Bronchial epithelial cell (primary cell): ENCODE data around the gene INPPL1. TPM values are rescaled to one million over a fixed set of nuclear protein-coding genes. Genes with fewer than 3 reads are reported as not detected.
"Not testable (repeated sequence)": the region's sequence is repeated elsewhere in the genome, so short reads cannot be mapped to it uniquely, and the experiment has no call there.

Source experiments
- DNase-seq: peaks from one replicate; pipeline ENCODE4 v3.0.0-alpha.2; 2010; ENCODE audit warnings: low read depth
- FAIRE-seq: peaks from 2 replicates; lab custom pipeline; 2011; peaks lifted over from hg19 to GRCh38; lab: Jason Lieb, UNC
- H3K27me3 ChIP-seq: 2 replicates; pipeline ENCODE4 v1.5.1; 2011; ENCODE audit warnings: low read length; ENCODE audit not compliant: control insufficient read depth, insufficient read depth
- H3K36me3 ChIP-seq: 2 replicates; pipeline ENCODE4 v1.5.1; 2011; ENCODE audit warnings: low read length; ENCODE audit not compliant: control insufficient read depth, insufficient read depth
- H3K4me3 ChIP-seq: 2 replicates; pipeline ENCODE4 v1.5.1; 2011; ENCODE audit warnings: mild to moderate bottlenecking, low read depth, low read length, control low read depth
- total RNA-seq: library from RNA; depleted of rRNA; stranded (reverse); fragments of >200 nt; gene quantifications from 2 replicates; pipeline ENCODE4 v1.2.1, GENCODE V29; 2014
- TF ChIP-seq, protein P1 (sequence below): IDR thresholded peaks from 2 replicates; pipeline ENCODE4 v1.5.1; 2011; ENCODE audit warnings: mild to moderate bottlenecking, moderate library complexity, low read length, control low read depth, inconsistent platforms; ENCODE audit not compliant: insufficient read depth, severe bottlenecking

Gene INPPL1
- total RNA-seq, 1 donor from 2014 or later = 12.6 TPM

DNA sequence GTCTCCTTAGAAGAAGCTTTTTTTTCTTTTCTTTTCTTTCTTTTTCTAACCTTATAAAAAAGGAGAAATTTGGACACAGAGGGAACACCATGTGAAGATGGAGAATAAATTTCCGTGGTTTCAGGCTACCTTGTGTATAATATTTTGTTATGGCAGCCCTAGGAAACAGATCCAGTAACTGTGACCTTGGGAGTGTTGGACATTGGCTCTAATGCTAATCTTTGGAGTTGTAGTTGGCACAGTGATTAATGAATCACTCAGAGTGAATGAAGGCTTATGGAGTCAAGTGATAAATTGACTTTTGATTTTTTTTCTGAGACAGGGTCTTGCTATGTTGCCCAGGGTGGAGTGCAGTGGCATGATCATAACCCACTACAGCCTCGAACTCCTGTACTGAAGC lies 34.9 kb downstream of the INPPL1 start:
- DNase-seq (no peak), FAIRE-seq (no peak)
- TF ChIP-seq, protein P1, sequence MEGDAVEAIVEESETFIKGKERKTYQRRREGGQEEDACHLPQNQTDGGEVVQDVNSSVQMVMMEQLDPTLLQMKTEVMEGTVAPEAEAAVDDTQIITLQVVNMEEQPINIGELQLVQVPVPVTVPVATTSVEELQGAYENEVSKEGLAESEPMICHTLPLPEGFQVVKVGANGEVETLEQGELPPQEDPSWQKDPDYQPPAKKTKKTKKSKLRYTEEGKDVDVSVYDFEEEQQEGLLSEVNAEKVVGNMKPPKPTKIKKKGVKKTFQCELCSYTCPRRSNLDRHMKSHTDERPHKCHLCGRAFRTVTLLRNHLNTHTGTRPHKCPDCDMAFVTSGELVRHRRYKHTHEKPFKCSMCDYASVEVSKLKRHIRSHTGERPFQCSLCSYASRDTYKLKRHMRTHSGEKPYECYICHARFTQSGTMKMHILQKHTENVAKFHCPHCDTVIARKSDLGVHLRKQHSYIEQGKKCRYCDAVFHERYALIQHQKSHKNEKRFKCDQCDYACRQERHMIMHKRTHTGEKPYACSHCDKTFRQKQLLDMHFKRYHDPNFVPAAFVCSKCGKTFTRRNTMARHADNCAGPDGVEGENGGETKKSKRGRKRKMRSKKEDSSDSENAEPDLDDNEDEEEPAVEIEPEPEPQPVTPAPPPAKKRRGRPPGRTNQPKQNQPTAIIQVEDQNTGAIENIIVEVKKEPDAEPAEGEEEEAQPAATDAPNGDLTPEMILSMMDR = no peak
- H3K4me3 ChIP-seq = no peak overlapping the region
- no peaks in the 10 kb centered on the region for H3K36me3 ChIP-seq
- H3K27me3 ChIP-seq = peaks cover 2% of the 10 kb centered on the region

DNA sequence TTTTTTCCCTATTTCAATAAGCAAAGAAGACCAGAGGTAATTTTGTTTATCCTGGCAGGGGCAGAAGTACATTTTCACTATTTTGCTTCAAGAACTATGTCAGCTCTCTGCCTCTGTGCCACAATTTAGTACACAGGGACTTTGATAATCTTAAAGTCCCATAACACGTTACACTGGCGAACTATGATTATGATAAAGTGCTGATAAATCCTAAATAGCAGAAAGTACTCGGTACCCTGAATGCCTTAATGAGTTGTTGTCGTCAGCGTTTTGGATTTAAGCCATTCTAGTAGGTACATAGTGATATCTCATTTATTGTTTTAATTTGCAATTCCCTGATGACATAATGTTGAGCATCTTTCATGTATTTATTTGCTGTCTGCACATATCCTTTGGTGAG lies 36.0 kb downstream of the INPPL1 start:
- DNase-seq (no peak), FAIRE-seq (no peak)
- TF ChIP-seq, protein P1 = no peak

DNA sequence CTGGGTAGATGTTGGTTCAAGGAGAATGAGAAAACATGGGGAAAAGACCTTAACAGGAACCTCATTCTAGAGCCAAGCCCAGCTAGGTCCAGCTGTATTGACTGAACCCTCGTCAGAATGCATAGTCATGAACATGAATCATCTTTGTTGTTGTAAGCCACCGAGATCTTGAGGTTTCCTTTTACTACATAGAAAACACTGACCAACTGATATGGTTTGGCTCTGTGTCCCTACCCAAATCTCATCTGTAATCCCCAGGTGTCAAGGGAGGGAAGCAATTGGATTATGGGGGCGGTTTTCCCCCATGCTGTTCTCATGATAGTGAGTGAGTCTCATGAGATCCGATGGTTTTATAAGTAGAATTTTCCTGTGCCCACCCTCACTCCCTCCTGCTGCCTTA lies 38.8 kb downstream of the INPPL1 start:
- TF ChIP-seq, protein P1 = no peak
- no peaks in the 10 kb centered on the region for H3K36me3 ChIP-seq
- no peaks in the 10 kb centered on the region for H3K27me3 ChIP-seq
- FAIRE-seq (no peak), DNase-seq (peak; percentile 74)
- H3K4me3 ChIP-seq = no peak overlapping the region

More for the DNA sequence above, 36.0 kb downstream of the INPPL1 start:
- H3K4me3 ChIP-seq = no peak overlapping the region
- no peaks in the 10 kb centered on the region for H3K36me3 ChIP-seq
- no peaks in the 10 kb centered on the region for H3K27me3 ChIP-seq

DNA sequence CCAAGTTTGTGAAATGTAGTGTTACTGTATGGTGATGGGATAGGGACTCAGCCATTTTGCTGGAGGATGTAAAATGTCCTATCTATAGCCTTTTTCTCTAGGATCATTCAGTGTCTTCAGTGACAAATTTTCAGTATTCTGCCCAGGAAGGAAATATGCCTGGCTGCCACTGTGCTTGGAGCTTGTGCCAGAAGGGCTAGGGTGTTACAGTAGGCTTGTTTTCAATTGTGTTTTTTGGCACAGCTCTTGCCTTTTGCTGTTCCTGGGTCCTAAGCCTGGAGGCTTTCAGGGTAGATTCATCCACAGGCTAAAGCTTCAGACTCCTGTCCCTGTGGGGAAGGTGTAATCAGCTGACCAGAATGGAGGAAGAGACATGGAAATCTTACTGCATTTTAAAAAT lies 41.4 kb downstream of the INPPL1 start:
- DNase-seq = no peak
- no peaks in the 10 kb centered on the region for H3K27me3 ChIP-seq
- FAIRE-seq = no peak
- TF ChIP-seq, protein P1 = no peak
- no peak overlapping the region for H3K4me3 ChIP-seq
- no peaks in the 10 kb centered on the region for H3K36me3 ChIP-seq

DNA sequence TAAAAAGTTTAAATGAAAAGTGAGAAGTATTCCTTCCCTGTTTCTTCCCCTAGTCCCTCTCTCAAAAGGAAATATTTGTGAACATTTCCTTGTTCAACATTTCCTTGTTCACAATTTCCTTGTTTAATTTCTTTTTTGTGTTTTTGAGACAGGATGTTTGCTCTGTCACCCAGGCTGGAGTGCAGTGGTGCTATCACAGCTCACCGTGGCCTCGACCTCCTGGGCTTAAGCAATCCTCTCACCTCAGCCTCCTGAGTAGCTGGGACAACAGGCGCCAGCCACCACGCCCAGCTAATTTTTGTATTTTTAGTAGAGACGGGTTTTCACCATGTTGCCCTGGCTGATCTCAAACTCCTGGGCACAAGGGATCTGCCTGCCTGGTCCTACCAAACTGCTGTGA lies 42.4 kb downstream of the INPPL1 start:
- FAIRE-seq, H3K4me3 ChIP-seq, DNase-seq, H3K27me3 ChIP-seq, H3K36me3 ChIP-seq: not testable (repeated sequence)

DNA sequence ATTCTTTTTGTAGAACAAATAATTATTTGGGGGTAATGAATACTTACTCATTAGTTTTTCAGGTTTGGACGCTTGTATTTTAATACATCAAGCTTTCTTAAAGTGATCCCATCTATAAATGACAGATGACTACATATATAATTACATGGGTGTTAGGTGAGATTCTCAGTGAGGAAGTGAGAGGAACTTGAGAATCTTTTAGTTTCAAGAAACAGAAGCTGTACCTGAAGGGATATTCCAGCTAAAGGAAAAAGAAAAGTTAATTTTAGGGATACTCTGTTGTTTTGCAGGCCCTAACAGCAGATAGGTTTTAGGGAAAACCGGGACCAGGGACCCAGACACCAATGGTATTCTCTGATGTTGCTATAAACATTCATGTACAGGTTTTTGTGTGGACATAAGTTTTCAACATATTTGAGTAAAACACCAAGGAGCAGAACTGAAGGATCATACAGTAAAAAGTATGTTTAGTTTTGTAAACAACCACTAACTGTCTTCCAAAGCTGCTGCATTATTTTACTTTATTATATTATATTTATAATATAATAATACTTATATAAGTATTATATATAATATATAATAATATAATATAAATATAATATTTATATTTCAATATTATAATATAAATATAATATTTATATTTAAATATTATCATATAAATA lies 43.5 kb downstream of the INPPL1 start:
- TF ChIP-seq, protein P1 = no peak
- H3K36me3 ChIP-seq = no peaks in the 10 kb centered on the region
- H3K27me3 ChIP-seq = no peaks in the 10 kb centered on the region
- DNase-seq (no peak), FAIRE-seq (no peak)
- H3K4me3 ChIP-seq = no peak overlapping the region
